ENCODE measurements around the gene CLK1.

Gene CLK1

DNA sequence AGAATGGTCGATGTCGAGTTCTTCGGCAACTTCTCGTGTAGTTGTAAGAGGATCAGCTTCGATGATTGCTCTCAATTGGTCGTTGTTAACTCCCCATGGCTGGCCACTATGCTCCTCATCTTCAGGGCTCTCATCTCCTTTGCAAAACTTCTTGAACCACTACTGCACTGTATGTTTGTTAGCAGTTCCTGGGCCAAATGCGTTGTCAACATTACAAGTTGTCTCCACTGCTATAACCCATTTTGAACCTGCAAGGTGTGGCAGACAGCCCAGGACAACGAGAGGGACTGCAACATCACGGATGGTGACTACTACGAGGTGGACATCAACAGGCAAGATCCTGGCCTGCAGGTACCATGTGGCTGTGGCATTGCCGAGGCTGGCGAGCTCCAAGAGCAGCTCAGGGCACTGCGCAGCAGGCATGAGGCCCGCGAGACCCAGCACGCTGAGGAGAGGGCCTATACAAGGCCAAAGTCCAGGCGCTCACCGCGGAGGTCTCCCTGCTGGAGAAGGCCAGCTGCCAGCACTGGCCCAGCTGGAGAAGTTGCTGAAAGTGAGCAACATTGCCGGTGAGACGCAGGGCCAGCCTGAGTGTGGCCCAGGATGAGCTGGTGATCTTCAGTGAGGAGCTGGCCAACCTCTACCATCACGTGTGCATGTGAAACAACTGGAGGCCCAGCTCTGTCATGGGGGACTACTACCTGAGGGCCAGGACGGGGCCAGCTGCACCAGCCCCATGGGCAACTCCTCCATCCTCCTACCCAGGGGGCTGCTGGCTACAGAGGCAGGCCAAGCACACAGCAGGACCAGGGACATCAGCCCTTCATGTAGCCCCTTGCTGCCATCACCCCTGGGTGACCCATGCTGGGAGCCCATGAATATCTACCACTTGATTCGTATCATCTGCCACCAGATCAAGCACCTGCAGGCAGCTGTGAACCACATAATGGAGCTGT is 20.2 kb downstream of the CLK1 start:
- no peaks in the 10 kb centered on the region for H3K27me3 ChIP-seq (ENCODE audit: insufficient read depth, poor library complexity, severe bottlenecking)
- no peak overlapping the region for H3K27ac ChIP-seq (replicated peaks)
- H3K4me3 ChIP-seq (replicated peaks; ENCODE audit: insufficient read depth, low read length), result no peak overlapping the region
- TF ChIP-seq, protein P1, sequence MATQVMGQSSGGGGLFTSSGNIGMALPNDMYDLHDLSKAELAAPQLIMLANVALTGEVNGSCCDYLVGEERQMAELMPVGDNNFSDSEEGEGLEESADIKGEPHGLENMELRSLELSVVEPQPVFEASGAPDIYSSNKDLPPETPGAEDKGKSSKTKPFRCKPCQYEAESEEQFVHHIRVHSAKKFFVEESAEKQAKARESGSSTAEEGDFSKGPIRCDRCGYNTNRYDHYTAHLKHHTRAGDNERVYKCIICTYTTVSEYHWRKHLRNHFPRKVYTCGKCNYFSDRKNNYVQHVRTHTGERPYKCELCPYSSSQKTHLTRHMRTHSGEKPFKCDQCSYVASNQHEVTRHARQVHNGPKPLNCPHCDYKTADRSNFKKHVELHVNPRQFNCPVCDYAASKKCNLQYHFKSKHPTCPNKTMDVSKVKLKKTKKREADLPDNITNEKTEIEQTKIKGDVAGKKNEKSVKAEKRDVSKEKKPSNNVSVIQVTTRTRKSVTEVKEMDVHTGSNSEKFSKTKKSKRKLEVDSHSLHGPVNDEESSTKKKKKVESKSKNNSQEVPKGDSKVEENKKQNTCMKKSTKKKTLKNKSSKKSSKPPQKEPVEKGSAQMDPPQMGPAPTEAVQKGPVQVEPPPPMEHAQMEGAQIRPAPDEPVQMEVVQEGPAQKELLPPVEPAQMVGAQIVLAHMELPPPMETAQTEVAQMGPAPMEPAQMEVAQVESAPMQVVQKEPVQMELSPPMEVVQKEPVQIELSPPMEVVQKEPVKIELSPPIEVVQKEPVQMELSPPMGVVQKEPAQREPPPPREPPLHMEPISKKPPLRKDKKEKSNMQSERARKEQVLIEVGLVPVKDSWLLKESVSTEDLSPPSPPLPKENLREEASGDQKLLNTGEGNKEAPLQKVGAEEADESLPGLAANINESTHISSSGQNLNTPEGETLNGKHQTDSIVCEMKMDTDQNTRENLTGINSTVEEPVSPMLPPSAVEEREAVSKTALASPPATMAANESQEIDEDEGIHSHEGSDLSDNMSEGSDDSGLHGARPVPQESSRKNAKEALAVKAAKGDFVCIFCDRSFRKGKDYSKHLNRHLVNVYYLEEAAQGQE (IDR thresholded peaks at IDR 0.05; ENCODE audit: insufficient replicate concordance, low read depth), result no peak
- TF ChIP-seq POLR2AphosphoS5 (IDR thresholded peaks at IDR 0.05; ENCODE audit: low read depth) (no peak), GABPA (IDR thresholded peaks at IDR 0.05; ENCODE audit: low read depth) (no peak)
- no peak for DNase-seq (ENCODE audit: low read depth in 1 of 2, low spot score in 1 of 2)

DNA sequence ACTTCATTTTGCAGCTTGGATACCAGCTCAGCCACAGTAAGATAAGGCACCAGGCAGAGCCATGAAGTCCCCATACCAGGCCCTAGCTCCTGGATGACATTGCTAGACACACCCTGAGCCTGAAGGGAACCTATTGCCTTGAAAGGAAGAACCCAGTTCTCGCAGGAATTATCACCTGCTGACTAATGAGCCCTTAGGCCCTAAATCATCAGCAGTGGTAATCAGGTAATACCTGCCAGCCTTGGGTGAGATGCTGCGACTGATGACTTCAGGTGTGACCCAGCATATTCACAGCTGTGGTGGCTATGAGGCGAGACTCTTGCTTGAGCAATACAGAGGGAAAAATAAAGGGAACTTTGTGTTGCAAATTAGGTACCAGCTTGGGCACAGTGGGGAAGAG is 24.9 kb downstream of the CLK1 start:
- TF ChIP-seq, protein P2, sequence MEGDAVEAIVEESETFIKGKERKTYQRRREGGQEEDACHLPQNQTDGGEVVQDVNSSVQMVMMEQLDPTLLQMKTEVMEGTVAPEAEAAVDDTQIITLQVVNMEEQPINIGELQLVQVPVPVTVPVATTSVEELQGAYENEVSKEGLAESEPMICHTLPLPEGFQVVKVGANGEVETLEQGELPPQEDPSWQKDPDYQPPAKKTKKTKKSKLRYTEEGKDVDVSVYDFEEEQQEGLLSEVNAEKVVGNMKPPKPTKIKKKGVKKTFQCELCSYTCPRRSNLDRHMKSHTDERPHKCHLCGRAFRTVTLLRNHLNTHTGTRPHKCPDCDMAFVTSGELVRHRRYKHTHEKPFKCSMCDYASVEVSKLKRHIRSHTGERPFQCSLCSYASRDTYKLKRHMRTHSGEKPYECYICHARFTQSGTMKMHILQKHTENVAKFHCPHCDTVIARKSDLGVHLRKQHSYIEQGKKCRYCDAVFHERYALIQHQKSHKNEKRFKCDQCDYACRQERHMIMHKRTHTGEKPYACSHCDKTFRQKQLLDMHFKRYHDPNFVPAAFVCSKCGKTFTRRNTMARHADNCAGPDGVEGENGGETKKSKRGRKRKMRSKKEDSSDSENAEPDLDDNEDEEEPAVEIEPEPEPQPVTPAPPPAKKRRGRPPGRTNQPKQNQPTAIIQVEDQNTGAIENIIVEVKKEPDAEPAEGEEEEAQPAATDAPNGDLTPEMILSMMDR (IDR thresholded peaks at IDR 0.05; ENCODE audit: insufficient read depth, low read length), result no peak
- no peak for TF ChIP-seq SPI1 (IDR thresholded peaks at IDR 0.05; ENCODE audit: borderline replicate concordance, low read depth)
- TF ChIP-seq, protein P1 (IDR thresholded peaks at IDR 0.05; ENCODE audit: insufficient replicate concordance, low read depth), result no peak
- TF ChIP-seq GABPA (IDR thresholded peaks at IDR 0.05; ENCODE audit: low read depth), result no peak
- TF ChIP-seq POLR2AphosphoS5 (IDR thresholded peaks at IDR 0.05; ENCODE audit: low read depth), result no peak
- H3K27me3 ChIP-seq (ENCODE audit: insufficient read depth, poor library complexity, severe bottlenecking), result no peaks in the 10 kb centered on the region
- no peak overlapping the region for H3K27ac ChIP-seq (replicated peaks)
- no peak for DNase-seq (ENCODE audit: low read depth in 1 of 2, low spot score in 1 of 2)
- no peak overlapping the region for H3K4me3 ChIP-seq (replicated peaks; ENCODE audit: insufficient read depth, low read length)

DNA sequence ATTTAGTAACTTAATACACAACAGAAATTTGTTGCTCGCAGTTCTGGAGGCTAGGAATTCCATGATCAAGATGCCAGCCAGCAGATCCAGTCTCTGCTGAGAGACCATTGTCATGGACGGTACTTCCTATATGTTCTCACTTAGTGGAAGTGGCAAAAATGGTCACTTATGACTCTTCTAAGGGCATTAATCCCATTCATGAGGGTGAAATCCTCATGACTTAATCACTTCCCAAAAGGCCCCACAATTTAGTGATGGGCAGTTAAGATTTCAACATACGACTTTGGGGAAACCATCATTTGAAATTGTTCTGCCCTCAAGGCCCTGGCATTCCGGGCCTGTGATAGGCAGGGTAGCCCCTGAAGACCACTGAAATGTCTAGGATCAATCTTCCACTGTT is 29.8 kb downstream of the CLK1 start:
- Histone ChIP-seq H3K27me3 (ENCODE audit: insufficient read depth, poor library complexity, severe bottlenecking) (no peaks in the 10 kb centered on the region), H3K4me3 (replicated peaks; ENCODE audit: insufficient read depth, low read length) (no peak overlapping the region), H3K27ac (replicated peaks) (no peak overlapping the region)
- TF ChIP-seq, protein P1 (IDR thresholded peaks at IDR 0.05; ENCODE audit: insufficient replicate concordance, low read depth), result no peak
- TF ChIP-seq GABPA (IDR thresholded peaks at IDR 0.05; ENCODE audit: low read depth), result no peak
- TF ChIP-seq, protein P2 (IDR thresholded peaks at IDR 0.05; ENCODE audit: insufficient read depth, low read length), result no peak
- TF ChIP-seq SPI1 (IDR thresholded peaks at IDR 0.05; ENCODE audit: borderline replicate concordance, low read depth), result no peak
- no peak for TF ChIP-seq POLR2AphosphoS5 (IDR thresholded peaks at IDR 0.05; ENCODE audit: low read depth)
- no peak for DNase-seq (ENCODE audit: low read depth in 1 of 2, low spot score in 1 of 2)
